Measurements from ENCODE around the gene AKAP4.

AKAP4 gene

DNA sequence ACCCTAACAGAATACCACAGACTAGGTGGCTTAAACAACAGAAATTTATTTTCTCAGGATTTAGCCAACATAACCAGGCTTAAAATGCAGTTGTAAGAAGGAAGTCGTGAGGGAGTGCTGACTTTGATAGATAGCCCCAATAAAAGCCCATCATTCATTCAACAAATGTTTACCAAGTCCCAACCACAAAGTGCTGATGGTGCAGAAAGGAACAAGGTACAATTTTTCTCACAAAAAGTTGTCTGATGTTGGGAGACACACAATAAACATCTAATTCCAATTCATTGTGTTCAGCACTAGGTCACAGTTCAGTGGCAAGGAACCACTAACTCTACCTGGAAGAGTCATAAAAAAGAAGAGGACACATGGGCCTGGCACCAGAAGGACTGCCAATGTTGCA, 42.2 kb downstream of the AKAP4 start:
- H3K36me3 ChIP-seq (ENCODE audit: insufficient read depth, low read length) = no peaks in the 10 kb centered on the region
- H3K4me1 ChIP-seq (ENCODE audit: insufficient read depth, low read length) = no peaks in the 10 kb centered on the region
- H2AFZ ChIP-seq (ENCODE audit: low read depth, low read length) = no peak overlapping the region
- H4K20me1 ChIP-seq (ENCODE audit: insufficient read depth, low read length) = no peaks in the 10 kb centered on the region
- H3K9ac ChIP-seq (ENCODE audit: low read depth, low read length) = no peak overlapping the region
- H3K9me3 ChIP-seq (ENCODE audit: insufficient read depth, low read length, severe bottlenecking) = no peaks in the 10 kb centered on the region
- ATAC-seq (ENCODE audit: insufficient read depth, low read depth) (no peak), DNase-seq (no peak)
- H3K4me3 ChIP-seq (ENCODE audit: low read depth in 1 of 2, low read length in 2 of 2) = no peak overlapping the region
- no peaks in the 10 kb centered on the region for H3K79me2 ChIP-seq (ENCODE audit: insufficient read depth, low read length)
- H3K27ac ChIP-seq (ENCODE audit: low read length) = no peak overlapping the region
- H3K27me3 ChIP-seq (ENCODE audit: insufficient read depth, low read length, poor library complexity) = no peaks in the 10 kb centered on the region
- TF ChIP-seq EZH2 (IDR thresholded peaks at IDR 0.05; ENCODE audit: borderline replicate concordance, low read depth, low read length, severe bottlenecking) = no peak
- TF ChIP-seq, protein P1, sequence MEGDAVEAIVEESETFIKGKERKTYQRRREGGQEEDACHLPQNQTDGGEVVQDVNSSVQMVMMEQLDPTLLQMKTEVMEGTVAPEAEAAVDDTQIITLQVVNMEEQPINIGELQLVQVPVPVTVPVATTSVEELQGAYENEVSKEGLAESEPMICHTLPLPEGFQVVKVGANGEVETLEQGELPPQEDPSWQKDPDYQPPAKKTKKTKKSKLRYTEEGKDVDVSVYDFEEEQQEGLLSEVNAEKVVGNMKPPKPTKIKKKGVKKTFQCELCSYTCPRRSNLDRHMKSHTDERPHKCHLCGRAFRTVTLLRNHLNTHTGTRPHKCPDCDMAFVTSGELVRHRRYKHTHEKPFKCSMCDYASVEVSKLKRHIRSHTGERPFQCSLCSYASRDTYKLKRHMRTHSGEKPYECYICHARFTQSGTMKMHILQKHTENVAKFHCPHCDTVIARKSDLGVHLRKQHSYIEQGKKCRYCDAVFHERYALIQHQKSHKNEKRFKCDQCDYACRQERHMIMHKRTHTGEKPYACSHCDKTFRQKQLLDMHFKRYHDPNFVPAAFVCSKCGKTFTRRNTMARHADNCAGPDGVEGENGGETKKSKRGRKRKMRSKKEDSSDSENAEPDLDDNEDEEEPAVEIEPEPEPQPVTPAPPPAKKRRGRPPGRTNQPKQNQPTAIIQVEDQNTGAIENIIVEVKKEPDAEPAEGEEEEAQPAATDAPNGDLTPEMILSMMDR (IDR thresholded peaks at IDR 0.05; ENCODE audit: borderline replicate concordance, extremely low read depth, low read length, poor library complexity, severe bottlenecking) = no peak
- no peak overlapping the region for H3K4me2 ChIP-seq (ENCODE audit: insufficient read depth, low read length)

DNA sequence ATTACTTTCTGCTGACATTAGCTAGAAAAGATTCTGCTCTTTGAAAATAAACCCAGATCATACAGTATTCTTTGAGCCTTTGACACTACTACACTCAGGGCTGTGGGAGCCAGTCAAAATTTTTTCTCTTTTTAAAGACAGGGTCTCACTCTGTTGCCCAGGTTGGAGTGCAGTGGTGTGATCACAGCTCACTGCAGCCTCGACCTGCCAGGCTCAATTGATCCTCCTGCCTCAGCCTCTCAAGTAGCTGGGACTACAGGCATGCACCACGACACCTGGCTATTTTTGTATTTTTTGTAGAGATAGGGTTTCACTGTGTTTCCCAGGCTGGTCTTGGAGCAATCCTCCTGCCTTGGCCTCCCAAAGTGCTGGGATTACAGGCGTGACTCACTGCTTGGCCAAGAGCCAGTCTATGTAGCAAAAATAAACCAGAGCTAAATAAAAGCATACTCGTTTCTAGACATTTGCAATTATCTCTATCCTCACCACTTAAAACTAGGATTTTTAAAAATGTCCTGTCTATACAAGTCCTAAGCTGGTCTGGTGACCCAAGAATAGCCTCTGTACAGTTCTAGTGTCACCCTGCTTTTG, 43.2 kb downstream of the AKAP4 start:
- H2AFZ ChIP-seq (ENCODE audit: low read depth, low read length) = no peak overlapping the region
- H3K9me3 ChIP-seq (ENCODE audit: insufficient read depth, low read length, severe bottlenecking) = no peaks in the 10 kb centered on the region
- H3K4me1 ChIP-seq (ENCODE audit: insufficient read depth, low read length) = no peaks in the 10 kb centered on the region
- no peak for ATAC-seq (ENCODE audit: insufficient read depth, low read depth)
- H3K4me3 ChIP-seq (ENCODE audit: low read depth in 1 of 2, low read length in 2 of 2) = no peak overlapping the region
- no peaks in the 10 kb centered on the region for H3K36me3 ChIP-seq (ENCODE audit: insufficient read depth, low read length)
- H3K79me2 ChIP-seq (ENCODE audit: insufficient read depth, low read length) = no peaks in the 10 kb centered on the region
- H4K20me1 ChIP-seq (ENCODE audit: insufficient read depth, low read length) = no peaks in the 10 kb centered on the region
- no peaks in the 10 kb centered on the region for H3K27me3 ChIP-seq (ENCODE audit: insufficient read depth, low read length, poor library complexity)
- no peak overlapping the region for H3K4me2 ChIP-seq (ENCODE audit: insufficient read depth, low read length)
- no peak overlapping the region for H3K27ac ChIP-seq (ENCODE audit: low read length)
- no peak for DNase-seq
- no peak overlapping the region for H3K9ac ChIP-seq (ENCODE audit: low read depth, low read length)
- TF ChIP-seq, protein P1 (IDR thresholded peaks at IDR 0.05; ENCODE audit: borderline replicate concordance, extremely low read depth, low read length, poor library complexity, severe bottlenecking) = no peak
- TF ChIP-seq EZH2 (IDR thresholded peaks at IDR 0.05; ENCODE audit: borderline replicate concordance, low read depth, low read length, severe bottlenecking) = no peak

DNA sequence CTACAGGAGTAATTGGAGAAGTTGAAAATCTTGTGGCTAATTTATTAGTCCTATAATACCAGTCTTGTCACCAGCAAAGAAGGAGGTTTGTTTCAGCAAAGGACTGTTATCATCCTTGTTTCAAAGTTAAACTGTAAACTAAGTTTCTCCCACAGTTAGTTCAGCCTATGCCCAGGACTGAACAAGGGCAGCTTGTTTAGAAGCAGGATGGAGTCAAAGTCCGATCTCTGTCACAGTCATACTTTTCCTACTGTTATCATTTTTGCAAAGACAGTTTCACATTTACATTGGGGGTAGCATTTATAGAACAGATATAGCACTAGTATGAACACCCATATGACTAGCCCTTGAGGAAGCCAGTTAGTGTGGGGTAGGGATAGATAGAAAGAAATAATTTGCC, 46.4 kb downstream of the AKAP4 start:
- Histone ChIP-seq H2AFZ (ENCODE audit: low read depth, low read length) (no peak overlapping the region), H3K36me3 (ENCODE audit: insufficient read depth, low read length) (no peaks in the 10 kb centered on the region)

More for the DNA sequence above, 46.4 kb downstream of the AKAP4 start:
- H3K27me3 ChIP-seq (ENCODE audit: insufficient read depth, low read length, poor library complexity) = no peaks in the 10 kb centered on the region
- ATAC-seq (ENCODE audit: insufficient read depth, low read depth) (no peak), DNase-seq (no peak)
- H3K4me2 ChIP-seq (ENCODE audit: insufficient read depth, low read length) = no peak overlapping the region
- no peak overlapping the region for H3K9ac ChIP-seq (ENCODE audit: low read depth, low read length)
- no peaks in the 10 kb centered on the region for H3K79me2 ChIP-seq (ENCODE audit: insufficient read depth, low read length)
- no peak overlapping the region for H3K27ac ChIP-seq (ENCODE audit: low read length)
- H3K4me3 ChIP-seq (ENCODE audit: low read depth in 1 of 2, low read length in 2 of 2) = no peak overlapping the region
- TF ChIP-seq, protein P1 (IDR thresholded peaks at IDR 0.05; ENCODE audit: borderline replicate concordance, extremely low read depth, low read length, poor library complexity, severe bottlenecking) = no peak
- no peak for TF ChIP-seq EZH2 (IDR thresholded peaks at IDR 0.05; ENCODE audit: borderline replicate concordance, low read depth, low read length, severe bottlenecking)
- no peaks in the 10 kb centered on the region for H3K4me1 ChIP-seq (ENCODE audit: insufficient read depth, low read length)
- H4K20me1 ChIP-seq (ENCODE audit: insufficient read depth, low read length) = no peaks in the 10 kb centered on the region
- no peaks in the 10 kb centered on the region for H3K9me3 ChIP-seq (ENCODE audit: insufficient read depth, low read length, severe bottlenecking)

Data from DND-41 (cell line).